Adrenal gland (tissue), 12 donors: ENCODE measurements around the gene CEBPE. TPM values are rescaled to one million over a fixed set of nuclear protein-coding genes. Genes with fewer than 3 reads are reported as not detected.
A peak's percentile ranks its signal among the peaks of the same experiment; 100 is the strongest.

Experiments used
- DNase-seq, 7 donors: peaks; one replicate each; pipeline ENCODE4 v3.0.0-alpha.2; 2019 to 2020
- H3K27ac ChIP-seq, 5 donors: fragments of 200-600 bp; sonication (generic) in 4 of 5; 1 replicate in 3 of 5; 2 replicates in 2 of 5; pipeline versions ENCODE4 v1.5.1 to v1.8.0; 2016 to 2020; ENCODE audit warnings: mild to moderate bottlenecking in 1 of 5
- H3K27me3 ChIP-seq: fragments of 200-600 bp; 2 replicates; pipeline ENCODE4 v1.8.0; 2021
- H3K36me3 ChIP-seq, 2 donors: fragments of 200-600 bp; replicated peaks in 1 of 2; 1 replicate in 1 of 2; 2 replicates in 1 of 2; pipeline versions ENCODE4 v1.5.1 to v1.8.0; 2018 to 2022
- H3K4me1 ChIP-seq, 2 donors: fragments of 200-600 bp; replicated peaks in 1 of 2; 1 replicate in 1 of 2; 2 replicates in 1 of 2; pipeline versions ENCODE4 v1.5.1 to v1.8.0; 2018 to 2021
- H3K4me3 ChIP-seq, 4 donors: fragments of 200-600 bp; sonication (generic) in 3 of 4; one replicate each; pipeline ENCODE4 v1.5.1; 2016 to 2018
- H3K9me3 ChIP-seq, 3 donors: fragments of 200-600 bp; sonication (generic) in 1 of 3; replicated peaks in 1 of 3; 1 replicate in 2 of 3; 2 replicates in 1 of 3; pipeline versions ENCODE4 v1.5.1 to v1.8.0; 2016 to 2021
- POLR2A ChIP-seq, 2 donors: fragments of 450-650 bp; IDR thresholded peaks; one replicate each; pipeline ENCODE4 v1.6.1; 2017; ENCODE audit warnings: antibody characterized with exemption in 2 of 2, mild to moderate bottlenecking in 2 of 2, moderate library complexity in 1 of 2
- WGBS, 4 donors: extraction: QIAGEN DNeasy Blood & Tissue Kit in 2 of 4; methylation state at CpG; one replicate each; pipeline versions ENCODE4 v1.1.5 to v1.1.7; 2013 to 2017; 5-methylcytosine and 5-hydroxymethylcytosine counted together
- intact Hi-C, 2 donors: fragments of 100-400 bp; cut with DNase I; formaldehyde crosslinking; loops; one replicate each; pipeline versions ENCODE4 v1.14.1 to v1.15.0; 2022 to 2023
- polyA plus RNA-seq, 3 donors: library from polyadenylated mRNA; stranded (reverse); fragments of 200-250 nt in 2 of 3; fragments of 350-450 nt in 1 of 3; fragmentation: Illumina TruSeq in 1 of 3; extraction: RNeasy Lipid Tissue Mini Kit (QIAGEN cat#74804) in 1 of 3; gene quantifications; one replicate each; pipeline ENCODE4 v1.2.3, GENCODE V29; 2013 to 2014
- total RNA-seq, 9 donors: library from RNA; depleted of rRNA in 4 of 9; stranded (reverse); fragments of >200 nt in 4 of 9; fragments of 120-200 nt in 1 of 9; fragmentation: NEBNext Ultra II Directional in 1 of 9; extraction: Animal tissue kit (Norgen Biotek cat#: 25700) in 1 of 9; gene quantifications; one replicate each; pipeline versions ENCODE4 v1.1.0 to v1.2.4, GENCODE V29; 2013 to 2023
- TF ChIP-seq, protein P1 (sequence below), 6 experiments: fragments of 450-650 bp in 4 of 6; fragments of 200-600 bp in 2 of 6; sonication (generic) in 1 of 6; IDR thresholded peaks; 1 replicate in 5 of 6; 2 replicates in 1 of 6; pipeline versions ENCODE4 v1.5.1 to v1.8.0; 2016 to 2021; ENCODE audit warnings: antibody characterized with exemption in 6 of 6, mild to moderate bottlenecking in 2 of 6, moderate library complexity in 1 of 6
- donor health status: healthy with polysubstance abuse.
- donor health status: Bipolar disorder and iron deficiency.
- donor health status: DM: yes; HTN: yes; CAD: no.
- donor health status: DM: no; HTN: no; CAD: no.
- donor health status: DM: no; HTN: no; CAD: no.
- donor health status: DM: yes; HTN: yes; CAD: no.

CEBPE gene
- total and polyA plus RNA-seq, 12 donors = 0.03 to 0.40 (median 0.15) TPM; not detected in 9

GRCh38 chr14:23162005-23162404 is 43.0 kb upstream of the CEBPE start:
- peaks cover 0 to 7% of the 10 kb centered on the region in 2 donors for H3K36me3 ChIP-seq
- 75 to 87% (median 84%) methylated on average over 5 of the region's 5 CpGs for WGBS, 4 donors
- no peak for TF ChIP-seq POLR2A (IDR thresholded peaks at IDR 0.05)
- TF ChIP-seq, protein P1, sequence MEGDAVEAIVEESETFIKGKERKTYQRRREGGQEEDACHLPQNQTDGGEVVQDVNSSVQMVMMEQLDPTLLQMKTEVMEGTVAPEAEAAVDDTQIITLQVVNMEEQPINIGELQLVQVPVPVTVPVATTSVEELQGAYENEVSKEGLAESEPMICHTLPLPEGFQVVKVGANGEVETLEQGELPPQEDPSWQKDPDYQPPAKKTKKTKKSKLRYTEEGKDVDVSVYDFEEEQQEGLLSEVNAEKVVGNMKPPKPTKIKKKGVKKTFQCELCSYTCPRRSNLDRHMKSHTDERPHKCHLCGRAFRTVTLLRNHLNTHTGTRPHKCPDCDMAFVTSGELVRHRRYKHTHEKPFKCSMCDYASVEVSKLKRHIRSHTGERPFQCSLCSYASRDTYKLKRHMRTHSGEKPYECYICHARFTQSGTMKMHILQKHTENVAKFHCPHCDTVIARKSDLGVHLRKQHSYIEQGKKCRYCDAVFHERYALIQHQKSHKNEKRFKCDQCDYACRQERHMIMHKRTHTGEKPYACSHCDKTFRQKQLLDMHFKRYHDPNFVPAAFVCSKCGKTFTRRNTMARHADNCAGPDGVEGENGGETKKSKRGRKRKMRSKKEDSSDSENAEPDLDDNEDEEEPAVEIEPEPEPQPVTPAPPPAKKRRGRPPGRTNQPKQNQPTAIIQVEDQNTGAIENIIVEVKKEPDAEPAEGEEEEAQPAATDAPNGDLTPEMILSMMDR (IDR thresholded peaks at IDR 0.05) = no peak

DNA sequence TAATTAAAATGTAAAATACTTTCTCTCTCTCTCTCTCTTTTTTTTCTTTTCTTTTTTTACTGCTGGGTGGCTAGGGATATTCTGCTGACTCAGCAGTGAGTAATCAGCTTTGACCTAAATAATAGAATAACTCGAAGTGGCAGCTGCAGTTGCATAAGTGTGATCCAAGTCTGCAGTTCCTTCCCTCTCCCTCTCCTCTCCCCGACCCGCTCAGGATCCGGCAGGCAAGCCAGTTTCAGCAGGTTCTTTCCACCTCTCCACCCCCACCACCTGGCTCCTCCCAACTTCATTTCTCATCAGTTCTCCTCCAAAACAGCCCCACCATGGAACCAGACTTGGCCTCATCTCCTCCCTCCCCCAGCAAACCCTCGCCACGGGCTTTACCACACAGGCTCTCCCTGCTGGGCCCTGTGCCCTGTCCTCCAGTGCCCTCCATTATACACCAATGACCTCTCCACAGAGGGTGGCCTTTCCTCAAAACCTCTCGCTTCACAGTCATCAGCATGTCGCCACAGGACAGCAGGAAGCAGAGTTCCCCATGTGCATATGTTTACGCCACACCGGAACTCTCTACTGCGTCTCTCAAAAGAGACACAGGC is 42.0 kb upstream of the CEBPE start:
- peak; percentile 75 to 93 (median 91) for DNase-seq
- intact Hi-C loops = no loop called here
- peak overlapping the region; percentile 85 to 94 (median 90) for H3K27ac ChIP-seq
- H3K27me3 ChIP-seq = no peaks in the 10 kb centered on the region
- H3K9me3 ChIP-seq = no peaks in the 10 kb centered on the region
- peak in 1 of 2 donors; percentile 61 for TF ChIP-seq POLR2A (IDR thresholded peaks at IDR 0.05)
- TF ChIP-seq, protein P1 (IDR thresholded peaks at IDR 0.05) = no peak
- no peak overlapping the region for H3K4me3 ChIP-seq
- peaks cover 12 to 22% of the 10 kb centered on the region in 2 donors for H3K4me1 ChIP-seq
- peaks cover 0 to 7% of the 10 kb centered on the region in 2 donors for H3K36me3 ChIP-seq
- WGBS, 4 donors = 27 to 36% (median 32%) methylated on average over 11 of the region's 11 CpGs

More at GRCh38 chr14:23162005-23162404, 43.0 kb upstream of the CEBPE start:
- Histone ChIP-seq H3K27ac (peak overlapping the region in 2 of 5 donors; percentile 90 to 94), H3K9me3 (no peaks in the 10 kb centered on the region), H3K4me1 (peaks cover 11 to 19% of the 10 kb centered on the region in 2 donors), H3K27me3 (no peaks in the 10 kb centered on the region), H3K4me3 (no peak overlapping the region)
- intact Hi-C loops = no loop called here
- no peak for DNase-seq

GRCh38 chr14:23159532-23159931 is 40.5 kb upstream of the CEBPE start:
- Histone ChIP-seq H3K4me3 (no peak overlapping the region), H3K4me1 (peaks cover 27 to 37% of the 10 kb centered on the region in 2 donors), H3K9me3 (no peaks in the 10 kb centered on the region), H3K27ac (no peak overlapping the region), H3K27me3 (no peaks in the 10 kb centered on the region), H3K36me3 (peaks cover 0 to 6% of the 10 kb centered on the region in 2 donors)
- TF ChIP-seq, protein P1 (IDR thresholded peaks at IDR 0.05) = no peak
- no peak for TF ChIP-seq POLR2A (IDR thresholded peaks at IDR 0.05)
- intact Hi-C loops = no loop called here
- DNase-seq = no peak
- 39 to 67% (median 50%) methylated on average over 1 of the region's 1 CpG for WGBS, 4 donors

DNA sequence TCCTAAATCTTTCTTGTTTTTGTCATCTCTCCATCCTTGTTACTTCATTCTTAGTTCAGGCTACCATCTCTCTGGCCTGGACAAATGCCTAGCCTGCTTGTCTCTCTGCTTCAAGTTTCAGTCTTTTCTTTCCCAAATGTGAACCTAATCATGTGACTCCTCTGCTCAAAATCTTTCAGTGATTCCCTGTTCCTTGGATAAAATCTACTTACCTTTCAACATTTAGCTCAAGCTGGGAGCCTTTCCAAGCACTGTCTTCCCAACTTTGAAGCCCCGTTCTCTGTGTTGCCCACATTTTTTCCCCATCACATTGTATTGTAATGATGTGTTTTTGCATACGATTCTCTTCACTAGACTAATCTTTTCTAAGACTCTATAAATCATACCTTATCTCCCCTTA is 39.7 kb upstream of the CEBPE start:
- H3K4me1 ChIP-seq = peaks cover 32 to 42% of the 10 kb centered on the region in 2 donors
- TF ChIP-seq, protein P1 (IDR thresholded peaks at IDR 0.05) = no peak
- DNase-seq = no peak
- H3K36me3 ChIP-seq = no peaks in the 10 kb centered on the region
- intact Hi-C loops = no loop called here
- no peak overlapping the region for H3K4me3 ChIP-seq
- H3K27ac ChIP-seq = no peak overlapping the region
- 74 to 82% (median 79%) methylated on average over 2 of the region's 2 CpGs for WGBS, 4 donors
- no peaks in the 10 kb centered on the region for H3K27me3 ChIP-seq
- H3K9me3 ChIP-seq = no peaks in the 10 kb centered on the region
